Neutrophil (primary cell): Measurements from ENCODE around the gene VEGFC.

Experiments used
- H3K27ac ChIP-seq: fragments of 200-600 bp; sonication (generic); 2 replicates; pipeline ENCODE4 v1.5.1; 2016; ENCODE audit warnings: mild to moderate bottlenecking, moderate library complexity
- H3K27me3 ChIP-seq: fragments of 200-600 bp; sonication (generic); 2 replicates; pipeline ENCODE4 v1.6.0; 2016; ENCODE audit warnings: mild to moderate bottlenecking
- H3K36me3 ChIP-seq: fragments of 200-600 bp; sonication (generic); 2 replicates; pipeline ENCODE4 v1.5.1; 2017
- H3K4me1 ChIP-seq, 2 experiments: fragments of 200-600 bp in 1 of 2; sonication (generic) in 1 of 2; 1 replicate in 1 of 2; 2 replicates in 1 of 2; pipeline versions ENCODE4 v1.5.1 to v1.6.1; 2013 to 2016; ENCODE audit warnings: low read depth in 1 of 2, low read length in 1 of 2, mild to moderate bottlenecking in 1 of 2, moderate library complexity in 1 of 2; ENCODE audit not compliant: control insufficient read depth in 1 of 2, insufficient read depth in 1 of 2
- H3K4me3 ChIP-seq, 2 experiments: fragments of 200-600 bp in 1 of 2; sonication (generic) in 1 of 2; 1 replicate in 1 of 2; 2 replicates in 1 of 2; pipeline ENCODE4 v1.5.1; 2013 to 2016; ENCODE audit warnings: low read depth in 1 of 2, low read length in 1 of 2, mild to moderate bottlenecking in 1 of 2, moderate library complexity in 1 of 2
- H3K9me3 ChIP-seq: fragments of 200-600 bp; sonication (generic); 2 replicates; pipeline ENCODE4 v1.5.1; 2016
- CTCF ChIP-seq: fragments of 200-600 bp; sonication (generic); IDR thresholded peaks from 2 replicates; pipeline ENCODE4 v1.5.1; 2016; ENCODE audit warnings: antibody characterized with exemption

VEGFC gene

GRCh38 chr4:176742211-176742610 lies 50.5 kb downstream of the VEGFC start:
- H3K27ac ChIP-seq, result no peak overlapping the region
- no peaks in the 10 kb centered on the region for H3K9me3 ChIP-seq
- TF ChIP-seq CTCF, result no peak
- H3K36me3 ChIP-seq, result no peaks in the 10 kb centered on the region
- no peaks in the 10 kb centered on the region for H3K27me3 ChIP-seq
- H3K4me3 ChIP-seq, result no peak overlapping the region
- H3K4me1 ChIP-seq, result no peaks in the 10 kb centered on the region

- Histone ChIP-seq H3K9me3 (no peaks in the 10 kb centered on the region), H3K4me3 (no peak overlapping the region), H3K27ac (no peak overlapping the region), H3K27me3 (no peaks in the 10 kb centered on the region), H3K36me3 (no peaks in the 10 kb centered on the region), H3K4me1 (no peaks in the 10 kb centered on the region)
- no peak for TF ChIP-seq CTCF
These were observed 51.5 kb downstream of the VEGFC start for GRCh38 chr4:176741253-176741652.

GRCh38 chr4:176735300-176735699 lies 57.4 kb downstream of the VEGFC start:
- H3K4me1 ChIP-seq, result no peaks in the 10 kb centered on the region
- H3K4me3 ChIP-seq, result no peak overlapping the region
- no peak for TF ChIP-seq CTCF
- H3K36me3 ChIP-seq, result no peaks in the 10 kb centered on the region
- H3K27me3 ChIP-seq, result no peaks in the 10 kb centered on the region
- H3K9me3 ChIP-seq, result no peaks in the 10 kb centered on the region
- H3K27ac ChIP-seq, result no peak overlapping the region

- H3K4me3 ChIP-seq, result no peak overlapping the region
- H3K27me3 ChIP-seq, result no peaks in the 10 kb centered on the region
- no peak for TF ChIP-seq CTCF
- no peaks in the 10 kb centered on the region for H3K9me3 ChIP-seq
- H3K4me1 ChIP-seq, result no peaks in the 10 kb centered on the region
- H3K27ac ChIP-seq, result no peak overlapping the region
- H3K36me3 ChIP-seq, result no peaks in the 10 kb centered on the region
These were observed 58.3 kb downstream of the VEGFC start for GRCh38 chr4:176734461-176734860.

- Histone ChIP-seq H3K27ac (no peak overlapping the region), H3K27me3 (no peaks in the 10 kb centered on the region), H3K9me3 (no peaks in the 10 kb centered on the region), H3K4me1 (no peaks in the 10 kb centered on the region), H3K4me3 (no peak overlapping the region), H3K36me3 (no peaks in the 10 kb centered on the region)
- TF ChIP-seq CTCF, result no peak
These were observed 63.2 kb downstream of the VEGFC start for GRCh38 chr4:176729489-176729888.

GRCh38 chr4:176726803-176727202 lies 65.9 kb downstream of the VEGFC start:
- Histone ChIP-seq H3K9me3 (no peaks in the 10 kb centered on the region), H3K4me1 (no peaks in the 10 kb centered on the region), H3K4me3 (no peak overlapping the region), H3K27ac (no peak overlapping the region), H3K36me3 (no peaks in the 10 kb centered on the region), H3K27me3 (no peaks in the 10 kb centered on the region)
- no peak for TF ChIP-seq CTCF
